ENCODE measurements around the gene NDUFAF2. TPM values are rescaled to one million over a fixed set of nuclear protein-coding genes. Genes with fewer than 3 reads are reported as not detected.

The NDUFAF2 gene
- total RNA-seq, 1 donor from 2014 or later: 32.3 TPM

DNA sequence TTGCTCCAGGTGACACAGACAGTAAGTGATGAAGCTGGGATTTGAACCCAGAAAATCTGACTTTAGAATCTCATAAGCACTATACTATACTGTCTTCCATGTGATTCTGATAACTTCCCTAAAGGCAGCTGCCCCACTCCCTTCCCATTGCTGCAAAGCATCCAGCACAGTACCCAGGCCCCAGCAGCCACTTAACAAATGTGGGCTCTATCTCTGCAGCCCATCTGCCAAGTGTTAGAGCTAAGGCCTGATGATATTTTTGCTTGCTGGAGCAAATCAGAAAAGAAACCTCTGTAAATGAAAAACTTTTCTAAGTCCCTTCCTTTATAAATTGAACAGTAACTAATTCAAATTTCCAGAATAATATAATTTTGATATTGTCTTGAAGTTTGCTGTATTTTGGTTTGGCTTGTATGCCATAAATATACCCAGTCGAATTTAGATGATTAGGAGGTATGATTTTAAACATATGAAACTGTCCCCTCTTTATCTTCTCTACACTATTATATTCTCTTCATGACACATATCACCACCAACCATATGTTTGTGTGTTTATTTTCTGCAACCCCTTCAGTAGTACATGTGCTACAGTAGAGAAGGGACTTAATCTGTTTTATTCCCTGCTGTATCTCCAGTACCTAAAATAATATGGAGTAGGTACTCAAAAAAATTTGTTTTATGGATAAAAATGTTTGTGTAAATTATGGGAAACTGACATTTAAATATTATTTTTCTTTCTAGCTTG is 153.4 kb downstream of the NDUFAF2 start:
- TF ChIP-seq, protein P1, sequence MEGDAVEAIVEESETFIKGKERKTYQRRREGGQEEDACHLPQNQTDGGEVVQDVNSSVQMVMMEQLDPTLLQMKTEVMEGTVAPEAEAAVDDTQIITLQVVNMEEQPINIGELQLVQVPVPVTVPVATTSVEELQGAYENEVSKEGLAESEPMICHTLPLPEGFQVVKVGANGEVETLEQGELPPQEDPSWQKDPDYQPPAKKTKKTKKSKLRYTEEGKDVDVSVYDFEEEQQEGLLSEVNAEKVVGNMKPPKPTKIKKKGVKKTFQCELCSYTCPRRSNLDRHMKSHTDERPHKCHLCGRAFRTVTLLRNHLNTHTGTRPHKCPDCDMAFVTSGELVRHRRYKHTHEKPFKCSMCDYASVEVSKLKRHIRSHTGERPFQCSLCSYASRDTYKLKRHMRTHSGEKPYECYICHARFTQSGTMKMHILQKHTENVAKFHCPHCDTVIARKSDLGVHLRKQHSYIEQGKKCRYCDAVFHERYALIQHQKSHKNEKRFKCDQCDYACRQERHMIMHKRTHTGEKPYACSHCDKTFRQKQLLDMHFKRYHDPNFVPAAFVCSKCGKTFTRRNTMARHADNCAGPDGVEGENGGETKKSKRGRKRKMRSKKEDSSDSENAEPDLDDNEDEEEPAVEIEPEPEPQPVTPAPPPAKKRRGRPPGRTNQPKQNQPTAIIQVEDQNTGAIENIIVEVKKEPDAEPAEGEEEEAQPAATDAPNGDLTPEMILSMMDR (conservative IDR thresholded peaks at IDR 0.05; ENCODE audit: low read depth, low read length): no peak
- DNase-seq (ENCODE audit: low read depth): no peak
- H3K4me3 ChIP-seq (ENCODE audit: low read depth, low read length): no peak overlapping the region

DNA sequence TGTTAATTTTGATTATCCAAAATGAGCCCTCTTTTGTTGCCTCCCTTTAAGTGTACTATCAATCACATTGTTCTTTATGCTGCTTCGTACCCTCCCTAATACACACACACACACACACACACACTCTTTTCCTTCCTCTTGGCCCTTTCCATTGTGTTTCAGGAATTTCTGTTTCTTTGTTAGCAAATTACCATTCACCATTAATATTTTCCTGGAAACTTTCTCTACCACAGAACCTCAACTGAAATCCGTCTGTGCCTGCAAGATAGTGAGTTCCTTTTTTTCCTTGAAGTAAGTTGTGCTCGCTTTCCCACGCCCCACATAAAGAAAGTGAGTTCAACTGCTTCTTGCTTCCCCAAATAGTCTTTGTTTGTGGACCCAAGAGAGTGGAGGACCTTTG is 155.4 kb downstream of the NDUFAF2 start:
- TF ChIP-seq, protein P1 (conservative IDR thresholded peaks at IDR 0.05; ENCODE audit: low read depth, low read length): no peak
- DNase-seq (ENCODE audit: low read depth): no peak
- no peak overlapping the region for H3K4me3 ChIP-seq (ENCODE audit: low read depth, low read length)

DNA sequence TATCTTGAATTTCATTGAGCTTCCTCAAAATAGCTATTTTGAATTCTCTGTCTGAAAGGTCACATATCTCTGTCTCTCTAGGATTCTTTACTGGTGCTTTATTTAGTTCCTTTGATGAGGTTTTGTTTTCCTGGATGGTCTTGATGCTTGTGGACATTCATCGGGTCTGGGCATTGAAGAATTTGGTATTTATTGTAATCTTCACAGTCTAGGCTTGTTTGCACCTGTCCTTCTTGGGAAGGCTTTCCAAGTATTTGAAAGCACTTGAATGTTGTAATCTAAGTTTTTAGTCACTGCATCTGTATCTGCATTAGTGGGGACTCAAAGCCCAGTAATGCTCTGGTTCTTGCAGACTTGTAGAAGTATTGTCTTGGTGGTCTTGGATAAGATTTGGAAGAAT is 169.4 kb downstream of the NDUFAF2 start:
- H3K4me3 ChIP-seq (ENCODE audit: low read depth, low read length): no peak overlapping the region
- DNase-seq (ENCODE audit: low read depth): no peak
- TF ChIP-seq, protein P1 (conservative IDR thresholded peaks at IDR 0.05; ENCODE audit: low read depth, low read length): no peak

DNA sequence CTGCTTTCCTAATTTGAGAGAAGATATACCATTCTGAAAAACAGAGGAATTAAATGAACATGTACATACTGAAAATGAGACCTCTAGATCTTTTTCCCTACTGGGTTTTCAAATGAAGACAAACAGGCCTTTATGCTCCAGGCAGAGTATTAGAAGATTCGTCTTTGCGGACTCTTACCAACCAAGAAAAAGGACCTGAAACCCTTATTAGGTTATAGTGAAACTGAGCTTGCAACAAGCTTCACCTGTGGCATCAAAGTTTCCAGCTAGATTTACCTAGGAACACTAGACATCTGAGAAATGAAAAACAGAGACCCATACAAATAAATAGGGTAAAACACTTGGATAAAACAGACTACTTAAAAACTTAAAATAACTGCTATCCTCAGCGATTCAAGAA is 171.0 kb downstream of the NDUFAF2 start:
- TF ChIP-seq, protein P1 (conservative IDR thresholded peaks at IDR 0.05; ENCODE audit: low read depth, low read length): no peak
- H3K4me3 ChIP-seq (ENCODE audit: low read depth, low read length): no peak overlapping the region
- no peak for DNase-seq (ENCODE audit: low read depth)

DNA sequence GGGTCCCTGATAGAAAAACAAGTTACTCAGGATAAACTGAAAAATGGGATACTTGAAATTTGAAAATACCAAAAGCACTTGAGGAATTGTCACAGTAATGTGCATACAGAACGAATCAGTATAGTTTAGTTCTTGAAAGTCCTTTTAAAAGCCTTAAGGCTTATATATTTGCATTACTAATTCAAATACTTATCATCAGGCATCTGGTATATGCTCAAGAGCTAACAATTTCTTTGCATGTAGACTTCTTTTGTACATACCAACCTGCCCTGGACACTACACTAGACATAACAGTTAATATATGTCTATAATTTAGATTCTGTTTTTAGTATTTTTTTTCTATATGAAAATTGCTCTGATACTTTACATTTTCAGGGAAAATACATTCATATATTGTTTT is 174.1 kb downstream of the NDUFAF2 start:
- no peak overlapping the region for H3K4me3 ChIP-seq (ENCODE audit: low read depth, low read length)
- TF ChIP-seq, protein P1 (conservative IDR thresholded peaks at IDR 0.05; ENCODE audit: low read depth, low read length): no peak
- DNase-seq (ENCODE audit: low read depth): no peak

DNA sequence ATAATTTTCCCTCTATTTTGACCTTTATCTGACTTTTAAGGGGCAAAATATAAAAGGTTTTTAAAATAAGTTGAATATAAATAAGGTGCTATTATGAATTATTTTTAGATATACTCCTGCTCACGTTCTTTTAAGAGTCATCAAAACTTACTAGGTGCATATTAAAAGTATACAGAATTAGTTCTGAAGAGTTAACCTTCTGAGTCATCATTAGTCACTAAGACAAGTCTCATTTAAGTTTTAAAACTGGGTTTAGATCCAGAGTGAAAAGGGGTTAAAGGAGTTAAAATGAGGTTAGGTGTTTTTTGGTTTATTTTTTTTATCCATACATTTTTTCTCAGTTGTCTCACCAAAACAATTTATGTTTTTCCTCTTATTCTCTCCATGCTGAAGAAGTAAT is 175.5 kb downstream of the NDUFAF2 start:
- TF ChIP-seq, protein P1 (conservative IDR thresholded peaks at IDR 0.05; ENCODE audit: low read depth, low read length): no peak
- no peak for DNase-seq (ENCODE audit: low read depth)
- H3K4me3 ChIP-seq (ENCODE audit: low read depth, low read length): no peak overlapping the region

DNA sequence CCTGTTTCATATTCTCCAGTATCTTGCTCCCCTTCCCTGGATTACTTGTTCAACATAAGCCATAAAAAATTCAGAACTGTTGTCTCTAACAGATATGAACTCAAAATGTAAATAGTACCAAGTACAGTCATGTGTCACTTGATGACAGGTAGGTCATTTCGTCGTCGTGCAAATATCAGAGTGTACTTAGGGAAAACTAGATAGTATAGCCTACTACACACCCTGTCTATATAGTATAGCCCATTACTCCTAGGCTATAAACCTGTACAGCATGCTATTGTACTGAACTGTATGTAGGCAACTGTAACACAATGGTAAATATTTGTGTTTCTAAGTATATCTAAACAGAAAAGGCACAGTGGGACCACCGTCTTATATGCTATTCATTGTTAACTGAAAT is 178.1 kb downstream of the NDUFAF2 start:
- H3K4me3 ChIP-seq (ENCODE audit: low read depth, low read length): no peak overlapping the region
- TF ChIP-seq, protein P1 (conservative IDR thresholded peaks at IDR 0.05; ENCODE audit: low read depth, low read length): no peak
- no peak for DNase-seq (ENCODE audit: low read depth)
